ENCODE results near the gene B3GALT6.

GRCh38 chr1:1250786-1251284 lies 18.8 kb downstream of the B3GALT6 start:
- TF ChIP-seq EP300 (IDR thresholded peaks at IDR 0.05; ENCODE audit: low read depth) (no peak), CTCF (IDR thresholded peaks at IDR 0.05) (no peak), POLR2A (IDR thresholded peaks at IDR 0.05) (no peak)

Data from transverse colon (tissue), 3 donors.